Measurements from ENCODE around the gene GPN1. TPM values are rescaled to one million over a fixed set of nuclear protein-coding genes. Genes with fewer than 3 reads are reported as not detected.
A peak's percentile ranks its signal among the peaks of the same experiment; 100 is the strongest.
"Not testable (repeated sequence)": the region's sequence is repeated elsewhere in the genome, so short reads cannot be mapped to it uniquely, and the experiment has no call there.

The GPN1 gene
- total RNA-seq, 3 donors from 2014 or later (not counting 1 experiment from before 2014, with no cell fraction given) = 31.5 to 36.1 (median 34.9) TPM

DNA sequence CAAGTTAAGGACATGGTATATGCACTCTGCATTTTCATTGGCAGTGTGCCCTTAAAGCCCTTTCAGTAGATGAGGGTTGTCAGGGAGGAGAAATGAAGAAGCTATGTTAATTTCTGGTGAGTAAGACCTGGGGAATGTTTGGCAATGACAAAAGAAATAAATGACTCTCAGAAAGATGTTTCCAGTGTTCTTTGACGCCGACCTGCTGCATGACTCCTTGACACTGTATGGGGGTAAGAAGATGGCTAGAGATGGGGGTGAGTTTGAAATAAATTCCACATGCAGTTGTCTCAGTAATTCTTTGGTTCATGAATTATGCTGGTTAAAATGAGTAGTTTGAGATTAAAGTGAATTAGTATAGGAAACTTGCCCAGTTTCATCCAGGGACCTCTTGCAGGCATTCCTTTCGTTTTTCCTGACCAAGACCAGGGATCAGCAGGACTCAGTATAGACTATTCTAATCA, 5.9 kb upstream of the GPN1 start:
- Histone ChIP-seq H3K9me3 (ENCODE audit: control insufficient read depth, insufficient read depth, low read length) (no peaks in the 10 kb centered on the region), H3K36me3 (ENCODE audit: control insufficient read depth, insufficient read depth, low read length) (peaks cover 55% of the 10 kb centered on the region), H3K4me3 (ENCODE audit: low read length) (no peak overlapping the region), H3K27ac (ENCODE audit: low read length) (no peak overlapping the region), H3K4me1 (ENCODE audit: control insufficient read depth, insufficient read depth, low read length) (no peaks in the 10 kb centered on the region), H3K27me3 (ENCODE audit: control insufficient read depth, insufficient read depth, low read length) (no peaks in the 10 kb centered on the region)
- DNase-seq (no peak), ATAC-seq (no peak)
- Mint-ChIP-seq H3K36me3 (peaks cover 31% of the 10 kb centered on the region), H3K9me3 (no peaks in the 10 kb centered on the region), H3K4me1 (peaks cover 9% of the 10 kb centered on the region in 2 donors), H3K27me3 (ENCODE audit: low read depth in 2 of 2) (no peaks in the 10 kb centered on the region), H3K27ac (peak overlapping the region in 1 of 2 donors; percentile 42), H3K4me3 (no peak overlapping the region)
- intact Hi-C loops (cut with micrococcal nuclease) = no loop called here
- WGBS (ENCODE audit: insufficient coverage) = 96% methylated on average over 2 of the region's 3 CpGs
- TF ChIP-seq, protein P1, sequence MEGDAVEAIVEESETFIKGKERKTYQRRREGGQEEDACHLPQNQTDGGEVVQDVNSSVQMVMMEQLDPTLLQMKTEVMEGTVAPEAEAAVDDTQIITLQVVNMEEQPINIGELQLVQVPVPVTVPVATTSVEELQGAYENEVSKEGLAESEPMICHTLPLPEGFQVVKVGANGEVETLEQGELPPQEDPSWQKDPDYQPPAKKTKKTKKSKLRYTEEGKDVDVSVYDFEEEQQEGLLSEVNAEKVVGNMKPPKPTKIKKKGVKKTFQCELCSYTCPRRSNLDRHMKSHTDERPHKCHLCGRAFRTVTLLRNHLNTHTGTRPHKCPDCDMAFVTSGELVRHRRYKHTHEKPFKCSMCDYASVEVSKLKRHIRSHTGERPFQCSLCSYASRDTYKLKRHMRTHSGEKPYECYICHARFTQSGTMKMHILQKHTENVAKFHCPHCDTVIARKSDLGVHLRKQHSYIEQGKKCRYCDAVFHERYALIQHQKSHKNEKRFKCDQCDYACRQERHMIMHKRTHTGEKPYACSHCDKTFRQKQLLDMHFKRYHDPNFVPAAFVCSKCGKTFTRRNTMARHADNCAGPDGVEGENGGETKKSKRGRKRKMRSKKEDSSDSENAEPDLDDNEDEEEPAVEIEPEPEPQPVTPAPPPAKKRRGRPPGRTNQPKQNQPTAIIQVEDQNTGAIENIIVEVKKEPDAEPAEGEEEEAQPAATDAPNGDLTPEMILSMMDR (IDR thresholded peaks at IDR 0.05) = no peak

DNA sequence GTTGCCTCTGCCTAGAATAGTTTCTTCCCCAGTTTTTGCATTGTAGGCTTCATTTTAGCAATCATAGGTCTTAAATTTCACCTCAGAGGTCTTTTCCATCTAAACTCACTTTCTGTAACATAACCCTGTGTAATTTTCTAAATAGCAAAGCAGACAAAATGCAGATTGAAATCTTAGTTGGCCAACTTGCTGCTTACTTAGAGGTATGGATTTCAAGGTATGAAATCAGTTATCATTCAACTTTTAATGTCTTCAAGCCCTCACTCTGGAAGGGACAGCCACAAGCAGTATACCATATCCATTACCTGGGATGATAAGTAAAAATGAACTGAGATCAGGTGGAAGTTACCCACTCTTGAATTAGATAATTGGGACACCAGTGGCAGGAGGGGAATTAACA, 3.9 kb upstream of the GPN1 start:
- no peak for DNase-seq
- no peak overlapping the region for H3K27ac ChIP-seq (ENCODE audit: low read length)
- no peaks in the 10 kb centered on the region for H3K9me3 Mint-ChIP-seq
- peak overlapping the region in 1 of 2 donors; percentile 39 for H3K27ac Mint-ChIP-seq
- H3K27me3 ChIP-seq (ENCODE audit: control insufficient read depth, insufficient read depth, low read length) = no peaks in the 10 kb centered on the region
- peaks cover 10 to 13% of the 10 kb centered on the region in 2 donors for H3K4me1 Mint-ChIP-seq
- TF ChIP-seq, protein P1 (IDR thresholded peaks at IDR 0.05) = no peak
- ATAC-seq = no peak
- intact Hi-C loops (cut with micrococcal nuclease) = loop anchor here (5.0 kb wide), 1 partner anchor 37 kb away; the partner anchor contains the start of genes SLC4A1AP and SUPT7L
- H3K9me3 ChIP-seq (ENCODE audit: control insufficient read depth, insufficient read depth, low read length) = no peaks in the 10 kb centered on the region
- peaks cover 19% of the 10 kb centered on the region for H3K36me3 Mint-ChIP-seq
- H3K4me1 ChIP-seq (ENCODE audit: control insufficient read depth, insufficient read depth, low read length) = peaks cover 10% of the 10 kb centered on the region
- no peaks in the 10 kb centered on the region for H3K27me3 Mint-ChIP-seq (ENCODE audit: low read depth in 2 of 2)
- H3K4me3 Mint-ChIP-seq = no peak overlapping the region
- H3K4me3 ChIP-seq (ENCODE audit: low read length) = no peak overlapping the region
- H3K36me3 ChIP-seq (ENCODE audit: control insufficient read depth, insufficient read depth, low read length) = peaks cover 39% of the 10 kb centered on the region

DNA sequence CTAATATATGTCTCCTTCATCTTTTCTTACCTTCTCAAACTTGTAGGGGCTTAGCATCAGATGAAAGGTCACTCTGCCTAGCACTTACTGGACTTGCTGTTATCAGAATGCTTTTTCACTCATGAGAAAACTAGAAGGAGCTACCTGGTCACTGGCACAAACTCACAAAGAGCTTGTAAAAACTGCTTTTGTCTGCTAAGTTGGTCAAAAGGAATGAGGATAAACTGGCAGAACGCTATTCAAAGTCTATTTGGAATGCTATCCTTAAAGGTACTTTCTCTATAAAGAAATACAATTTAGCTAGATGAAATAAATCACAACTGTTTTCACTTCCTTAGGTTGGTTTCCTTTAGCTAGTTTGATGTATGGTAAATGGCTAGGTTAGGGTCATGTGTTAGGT, 2.5 kb upstream of the GPN1 start:
- intact Hi-C loops (cut with micrococcal nuclease) = loop anchor here (5.0 kb wide), 1 partner anchor 36 kb away; the partner anchor contains the start of genes SLC4A1AP and SUPT7L
- not testable (repeated sequence) for H3K27ac Mint-ChIP-seq; H3K4me3 Mint-ChIP-seq; ATAC-seq; DNase-seq; H3K27me3 ChIP-seq (ENCODE audit: control insufficient read depth, insufficient read depth, low read length); H3K4me3 ChIP-seq (ENCODE audit: low read length); H3K27me3 Mint-ChIP-seq (ENCODE audit: low read depth in 2 of 2); H3K9me3 Mint-ChIP-seq; H3K27ac ChIP-seq (ENCODE audit: low read length); H3K9me3 ChIP-seq (ENCODE audit: control insufficient read depth, insufficient read depth, low read length)
- Histone ChIP-seq H3K4me1 (ENCODE audit: control insufficient read depth, insufficient read depth, low read length) (peaks cover 13% of the 10 kb centered on the region), H3K36me3 (ENCODE audit: control insufficient read depth, insufficient read depth, low read length) (peaks cover 35% of the 10 kb centered on the region)
- Mint-ChIP-seq H3K36me3 (peaks cover 18% of the 10 kb centered on the region), H3K4me1 (peaks cover 13 to 20% of the 10 kb centered on the region in 2 donors)
- WGBS (ENCODE audit: insufficient coverage) = no CpG with 5 or more reads among the region's 1 CpG

DNA sequence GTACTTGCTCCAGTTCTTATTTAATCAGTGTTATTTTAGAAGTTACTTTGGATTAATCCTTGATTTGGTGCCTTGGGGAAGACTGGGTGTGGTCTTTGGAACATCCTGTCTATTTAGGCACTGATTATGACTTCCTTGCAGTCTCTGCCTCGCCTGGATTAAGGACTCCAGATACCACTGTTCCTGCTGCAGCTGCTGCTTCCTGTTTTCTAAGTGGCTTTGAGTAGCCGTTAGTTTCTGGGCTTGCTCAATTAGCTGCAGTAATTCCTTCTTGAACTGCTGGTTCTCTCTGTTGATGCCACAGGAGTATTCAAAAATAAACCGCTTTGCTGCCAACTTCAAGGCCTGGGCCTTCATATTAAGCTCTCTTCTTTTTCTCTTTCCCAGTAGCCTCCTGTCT, 1.9 kb upstream of the GPN1 start:
- not testable (repeated sequence) for H3K4me3 ChIP-seq (ENCODE audit: low read length); H3K4me3 Mint-ChIP-seq; H3K27ac Mint-ChIP-seq; H3K9me3 ChIP-seq (ENCODE audit: control insufficient read depth, insufficient read depth, low read length); H3K27ac ChIP-seq (ENCODE audit: low read length); DNase-seq; H3K9me3 Mint-ChIP-seq; ATAC-seq; H3K27me3 Mint-ChIP-seq (ENCODE audit: low read depth in 2 of 2); H3K27me3 ChIP-seq (ENCODE audit: control insufficient read depth, insufficient read depth, low read length)
- Mint-ChIP-seq H3K4me1 (peaks cover 13 to 20% of the 10 kb centered on the region in 2 donors), H3K36me3 (peaks cover 17% of the 10 kb centered on the region)
- 47% methylated on average over 3 of the region's 3 CpGs for WGBS (ENCODE audit: insufficient coverage)
- peaks cover 34% of the 10 kb centered on the region for H3K36me3 ChIP-seq (ENCODE audit: control insufficient read depth, insufficient read depth, low read length)
- intact Hi-C loops (cut with micrococcal nuclease) = loop anchor here (5.0 kb wide), 1 partner anchor 35 kb away; the partner anchor contains the start of genes SLC4A1AP and SUPT7L
- peaks cover 13% of the 10 kb centered on the region for H3K4me1 ChIP-seq (ENCODE audit: control insufficient read depth, insufficient read depth, low read length)
